OCI-LY7 (cell line): ENCODE data around the gene DR1. TPM values are rescaled to one million over a fixed set of nuclear protein-coding genes. Genes with fewer than 3 reads are reported as not detected.
A peak's percentile ranks its signal among the peaks of the same experiment; 100 is the strongest.

Experiments used
- BruUV-seq: library from RNA; stranded (reverse); fragments of 400-500 nt; replicated peaks from 2 replicates; lab custom pipeline; 2021; lab: Mats Ljungman, UMichigan
- CTCF ChIA-PET: fragments of 300-600 bp; sonication (Branson Sonifier 250); formaldehyde crosslinking; loops from one replicate; lab custom pipeline; 2022; ENCODE audit warnings: antibody characterized with exemption; ENCODE audit not compliant: unreplicated experiment; lab: Charles Lee
- POLR2A ChIA-PET: fragments of 300-600 bp; sonication (Branson Sonifier 250); formaldehyde crosslinking; loops from one replicate; lab custom pipeline; 2022; ENCODE audit warnings: antibody characterized with exemption; lab: Charles Lee
- DNase-seq: peaks from one replicate; pipeline ENCODE4 v3.0.0-alpha.2; 2015; ENCODE audit warnings: low spot score
- H2AFZ ChIP-seq: fragments of 200-600 bp; sonication (generic), shearing (Covaris generic); 2 replicates; pipeline ENCODE4 v1.6.1; 2014; ENCODE audit warnings: mild to moderate bottlenecking, antibody characterized with exemption, low read length, moderate library complexity
- H3K27ac ChIP-seq: fragments of 200-600 bp; sonication (generic); 2 replicates; pipeline ENCODE4 v1.5.1; 2014; ENCODE audit warnings: mixed run types, low read depth, mild to moderate bottlenecking, moderate library complexity, low read length, inconsistent platforms; ENCODE audit not compliant: poor library complexity, severe bottlenecking
- H3K36me3 ChIP-seq: fragments of 200-600 bp; sonication (generic); 2 replicates; pipeline ENCODE4 v1.6.1; 2014; ENCODE audit warnings: mild to moderate bottlenecking, antibody characterized with exemption, low read length, moderate library complexity, mixed read lengths; ENCODE audit not compliant: insufficient read depth
- H3K4me1 ChIP-seq: fragments of 200-600 bp; sonication (generic); 2 replicates; pipeline ENCODE4 v1.5.1; 2014; ENCODE audit warnings: mild to moderate bottlenecking, low read length; ENCODE audit not compliant: insufficient read depth, poor library complexity, severe bottlenecking
- H3K4me2 ChIP-seq: fragments of 200-600 bp; sonication (generic); 2 replicates; pipeline ENCODE4 v1.6.1; 2014; ENCODE audit warnings: mild to moderate bottlenecking, low read length
- H3K4me3 ChIP-seq: fragments of 200-600 bp; sonication (generic); 2 replicates; pipeline ENCODE4 v1.5.1; 2014; ENCODE audit warnings: mild to moderate bottlenecking, low read depth, low read length; ENCODE audit not compliant: poor library complexity, severe bottlenecking
- H3K79me2 ChIP-seq: fragments of 200-600 bp; sonication (generic); 2 replicates; pipeline ENCODE4 v1.6.1; 2016; ENCODE audit warnings: low read depth, mild to moderate bottlenecking, low read length, moderate library complexity, mixed read lengths; ENCODE audit not compliant: insufficient read depth
- H3K9me2 ChIP-seq: fragments of 200-600 bp; sonication (generic); 2 replicates; pipeline ENCODE4 v1.6.1; 2016; ENCODE audit warnings: mild to moderate bottlenecking, low read length, mixed read lengths; ENCODE audit not compliant: insufficient read depth
- H3K9me3 ChIP-seq: fragments of 200-600 bp; sonication (generic); 2 replicates; pipeline ENCODE4 v1.6.1; 2014; ENCODE audit warnings: mild to moderate bottlenecking, mixed run types, low read length, mixed read lengths
- H4K20me1 ChIP-seq: fragments of 200-600 bp; sonication (generic); 2 replicates; pipeline ENCODE4 v1.6.1; 2014; ENCODE audit warnings: mild to moderate bottlenecking, antibody characterized with exemption, low read length, moderate library complexity, mixed read lengths; ENCODE audit not compliant: insufficient read depth
- CTCF ChIP-seq: fragments of 200-600 bp; sonication (generic); conservative IDR thresholded peaks from 2 replicates; pipeline ENCODE4 v1.5.1; 2014; ENCODE audit warnings: mild to moderate bottlenecking, antibody characterized with exemption, low read length, moderate library complexity, mixed read lengths
- EZH2phosphoT487 ChIP-seq: fragments of 200-600 bp; sonication (generic); IDR thresholded peaks from 2 replicates; pipeline ENCODE4 v1.6.1; 2018; ENCODE audit warnings: low read depth, borderline replicate concordance, mild to moderate bottlenecking, mixed run types, antibody characterized with exemption, low read length, moderate library complexity, mixed read lengths
- intact Hi-C: fragments of 100-400 bp; cut with micrococcal nuclease; formaldehyde crosslinking; loops from one replicate; pipeline ENCODE4 v1.10.0; 2022; ENCODE audit not compliant: unreplicated experiment
- total RNA-seq, 2 experiments: library from RNA; depleted of rRNA in 1 of 2; stranded (reverse); fragments of >200 nt in 1 of 2; shearing (Covaris generic) in 1 of 2; gene quantifications; 2 replicates each; pipeline ENCODE4 v1.2.3, GENCODE V29; 2014 to 2022

Gene DR1
- total RNA-seq, 2 experiments from 2014 or later, result 81.3 to 90.4 TPM

GRCh38 chr1:93349231-93350135 lies 3.8 kb downstream of the DR1 start:
- peaks cover 43% of the 10 kb centered on the region for H4K20me1 ChIP-seq
- ChIA-PET POLR2A (interaction anchor here (0.6 kb wide), 1 partner anchor 14 kb away, joined by 3 read pairs; no protein-coding TSS in a partner anchor), CTCF (no interaction called here)
- no peak overlapping the region for H2AFZ ChIP-seq
- H3K4me2 ChIP-seq, result peak overlapping the region; percentile 77
- no peaks in the 10 kb centered on the region for H3K9me2 ChIP-seq
- no peaks in the 10 kb centered on the region for H3K9me3 ChIP-seq
- H3K27ac ChIP-seq, result no peak overlapping the region
- DNase-seq, result peak; percentile 16
- H3K4me3 ChIP-seq, result peak overlapping the region; percentile 87
- peaks cover 43% of the 10 kb centered on the region for H3K4me1 ChIP-seq
- TF ChIP-seq EZH2phosphoT487, result no peak
- no peak for TF ChIP-seq CTCF
- H3K79me2 ChIP-seq, result peaks cover 97% of the 10 kb centered on the region
- no TSS peak for BruUV-seq
- intact Hi-C loops, result loop anchor here (5.0 kb wide), 4 partner anchors 167 to 517 kb away; partner anchors contain the start of genes CCDC18, MTF2, RPL5 and TMED5
- H3K36me3 ChIP-seq, result peaks cover 74% of the 10 kb centered on the region

DNA sequence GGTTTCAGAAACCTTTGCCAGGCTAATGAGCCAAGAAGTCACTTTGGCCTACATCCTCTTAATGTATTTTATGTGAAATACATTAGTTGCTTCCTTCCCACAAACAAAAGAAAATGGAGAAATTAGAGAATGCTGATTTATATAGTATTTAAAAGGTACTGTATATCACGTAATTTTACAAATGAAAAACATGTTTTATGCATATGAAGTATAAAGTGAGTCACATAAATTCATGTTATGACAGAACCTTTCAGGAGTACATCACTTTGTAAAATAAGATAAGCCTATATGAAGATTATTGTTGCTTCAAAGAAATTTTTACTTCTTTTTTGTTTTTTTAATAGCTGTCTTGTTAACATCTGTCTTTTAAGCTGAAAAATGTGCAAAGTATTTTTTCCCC lies 4.6 kb downstream of the DR1 start:
- H4K20me1 ChIP-seq, result peaks cover 47% of the 10 kb centered on the region
- POLR2A ChIA-PET, result interaction anchor here (0.6 to 1.3 kb wide), 4 partner anchors 8 to 394 kb away, joined by 3 to 4 read pairs (median 4); no protein-coding TSS in a partner anchor
- no TSS peak for BruUV-seq
- H3K9me3 ChIP-seq, result no peaks in the 10 kb centered on the region
- peak overlapping the region; percentile 77 for H3K4me2 ChIP-seq
- H3K36me3 ChIP-seq, result peaks cover 82% of the 10 kb centered on the region
- peaks cover 42% of the 10 kb centered on the region for H3K4me1 ChIP-seq
- CTCF ChIA-PET, result no interaction called here
- no peak for TF ChIP-seq EZH2phosphoT487
- no peak for TF ChIP-seq CTCF
- H3K4me3 ChIP-seq, result peak overlapping the region; percentile 87
- intact Hi-C loops, result no loop called here
- peak; percentile 22 for DNase-seq
- H3K9me2 ChIP-seq, result no peaks in the 10 kb centered on the region
- H3K79me2 ChIP-seq, result peaks cover 98% of the 10 kb centered on the region
- H2AFZ ChIP-seq, result no peak overlapping the region
- no peak overlapping the region for H3K27ac ChIP-seq
